GM12891 (cell line): ENCODE measurements around the gene BCL2.

Experiments used
- POLR2A ChIP-seq: IDR thresholded peaks from 2 replicates; pipeline ENCODE4 v1.6.1; 2011; ENCODE audit warnings: low read depth, low read length, control low read depth
- POLR2AphosphoS5 ChIP-seq: IDR thresholded peaks from 2 replicates; pipeline ENCODE4 v1.6.1; 2011; ENCODE audit warnings: low read depth, low read length, control low read depth
- TAF1 ChIP-seq: IDR thresholded peaks from 2 replicates; pipeline ENCODE4 v1.6.1; 2011; ENCODE audit warnings: low read depth, low read length, control low read depth

DNA sequence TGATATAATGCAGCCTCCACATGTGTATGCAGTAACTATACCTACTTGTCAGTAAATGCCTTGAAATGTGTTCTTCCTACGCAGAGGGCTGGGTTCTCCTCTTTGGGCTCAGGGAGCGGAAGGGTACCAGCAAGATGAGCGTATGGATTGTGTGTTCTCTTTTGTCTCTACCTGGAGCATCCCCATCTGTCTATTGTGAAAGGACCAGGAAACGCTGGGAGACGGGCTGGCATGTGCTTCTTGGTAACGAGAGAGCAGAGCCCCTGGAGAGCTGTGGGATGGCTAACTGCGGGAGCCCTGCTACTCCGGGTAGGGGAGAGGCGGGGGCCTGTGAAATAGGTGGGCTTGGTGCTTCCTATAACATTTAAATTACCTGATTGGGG, 80.9 kb downstream of the BCL2 start:
- TF ChIP-seq TAF1 (no peak), POLR2AphosphoS5 (no peak), POLR2A (no peak)
